ENCODE measurements around the gene CPLANE2.
"Not testable (repeated sequence)": the region's sequence is repeated elsewhere in the genome, so short reads cannot be mapped to it uniquely, and the experiment has no call there.

The CPLANE2 gene

GRCh38 chr1:16210581-16210980 lies 26.4 kb downstream of the CPLANE2 start:
- DNase-seq: no peak

- DNase-seq: peak in 41 of 56 donors; percentile 10 to 76 (median 38)
Observed at GRCh38 chr1:16209847-16210407, 27.1 kb downstream of the CPLANE2 start.

GRCh38 chr1:16209132-16209846 lies 27.7 kb downstream of the CPLANE2 start:
- no peak for DNase-seq

- DNase-seq: no peak
Observed at GRCh38 chr1:16208270-16208987, 28.6 kb downstream of the CPLANE2 start.

DNA sequence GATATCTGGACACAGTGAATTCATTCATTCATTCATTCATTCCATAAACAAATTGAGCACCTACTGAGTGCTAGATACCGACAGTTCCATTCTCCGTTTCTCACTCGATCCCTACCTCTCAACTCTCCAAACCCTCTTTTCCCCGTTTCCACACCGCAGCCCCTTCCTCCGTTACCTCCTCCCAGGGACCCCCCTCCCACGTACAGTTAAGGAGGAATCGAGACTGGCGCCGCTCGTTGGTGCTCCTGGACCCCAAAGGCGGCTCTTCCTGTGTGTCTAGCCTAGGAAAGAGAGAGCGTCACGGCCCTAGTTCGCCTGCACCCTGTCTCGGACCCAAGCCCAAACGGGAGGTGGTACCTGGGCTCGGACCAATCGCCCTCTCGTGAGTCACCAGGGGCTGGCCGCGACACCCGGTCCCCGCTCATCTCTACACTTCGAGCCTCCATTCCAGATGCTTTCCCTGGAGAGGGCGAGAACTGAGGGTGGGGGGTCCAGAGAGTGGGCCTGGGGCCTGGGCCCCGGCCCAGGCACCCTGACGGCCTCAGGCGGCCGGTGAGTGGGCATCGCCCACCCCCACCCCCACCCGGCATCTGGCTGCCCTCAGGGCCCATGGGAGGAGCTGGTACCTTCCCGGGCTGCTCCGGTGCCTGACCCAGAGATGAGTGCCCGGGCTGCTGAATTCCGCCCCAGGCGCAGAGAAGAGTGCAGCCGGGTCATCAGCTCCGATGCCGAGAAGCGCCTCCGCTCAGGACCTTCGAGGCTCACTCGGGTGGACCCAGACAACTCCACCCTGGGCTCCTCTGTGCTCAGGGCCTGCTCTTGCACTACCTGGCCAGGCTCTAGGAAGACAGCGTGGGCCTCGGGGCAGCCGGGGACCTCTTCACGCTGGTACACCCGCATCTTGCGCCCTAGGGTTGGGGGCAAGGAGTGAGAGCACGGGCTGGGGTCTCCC lies 29.4 kb downstream of the CPLANE2 start:
- DNase-seq: no peak

- DNase-seq: peak; percentile 34 to 96 (median 84)
Observed at GRCh38 chr1:16206547-16207317, 30.3 kb downstream of the CPLANE2 start.

GRCh38 chr1:16205891-16206546 lies 31.0 kb downstream of the CPLANE2 start:
- DNase-seq: peak in 2 of 56 donors; percentile 38 to 56

GRCh38 chr1:16205334-16205671 lies 31.7 kb downstream of the CPLANE2 start:
- no peak for DNase-seq

DNA sequence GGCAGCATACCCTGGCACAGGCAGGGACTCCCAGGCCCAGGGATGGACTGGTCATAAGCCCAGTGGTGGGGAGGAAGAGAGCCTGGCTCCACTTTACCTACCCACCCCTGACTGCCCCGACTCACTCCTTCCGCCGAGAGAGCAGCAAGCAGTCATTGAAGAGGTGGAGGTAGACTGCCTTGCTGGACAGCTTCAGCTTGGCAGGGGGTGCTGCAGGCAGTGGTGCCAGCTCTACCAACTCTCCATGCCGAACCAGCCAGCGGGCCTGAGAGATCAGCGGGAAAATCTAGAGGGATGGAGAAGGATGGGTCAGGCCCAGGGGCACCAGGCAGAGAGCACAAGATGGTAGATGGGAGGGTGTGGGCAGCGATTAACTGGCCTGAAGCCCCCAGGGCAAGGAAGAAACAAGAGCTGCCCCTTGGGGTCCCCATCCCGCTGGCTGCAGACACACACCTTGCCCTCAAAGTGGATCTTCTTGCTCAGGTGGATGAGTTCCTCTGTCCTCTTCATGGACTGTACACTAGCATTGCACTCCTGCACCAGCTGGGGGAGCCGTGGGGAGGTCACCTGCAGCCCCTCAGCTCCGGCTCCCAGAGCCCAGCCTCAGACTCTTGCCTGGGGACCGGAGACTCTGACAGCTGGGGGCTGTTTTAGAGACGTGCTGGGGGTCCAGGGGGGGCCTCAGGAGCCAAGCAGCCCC lies 32.2 kb downstream of the CPLANE2 start:
- no peak for DNase-seq

DNA sequence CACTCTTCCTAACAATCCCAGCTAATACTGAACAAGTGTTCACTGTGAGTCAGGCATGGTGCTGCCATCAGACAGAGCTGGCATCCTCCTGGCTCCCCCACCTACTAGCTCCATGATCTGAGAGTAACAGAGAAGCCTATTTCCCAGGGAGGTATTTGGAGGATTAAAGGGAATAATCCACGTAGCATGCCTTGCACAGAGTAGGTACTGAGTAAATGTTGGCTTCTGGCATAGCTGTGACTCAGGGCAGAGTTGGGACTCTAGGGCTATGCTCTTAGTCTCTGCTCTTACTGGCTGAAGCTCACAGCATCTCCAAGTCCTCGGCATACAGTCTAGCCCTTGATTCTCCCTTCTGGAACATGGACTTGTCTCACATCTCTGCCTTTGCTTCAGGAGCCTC lies 32.8 kb downstream of the CPLANE2 start:
- DNase-seq: no peak

GRCh38 chr1:16203550-16203949 lies 33.4 kb downstream of the CPLANE2 start:
- DNase-seq: no peak

- DNase-seq: no peak
Observed at GRCh38 chr1:16202281-16203210, 34.4 kb downstream of the CPLANE2 start.

- DNase-seq: no peak
Observed at GRCh38 chr1:16199700-16200099, 37.3 kb downstream of the CPLANE2 start.

DNA sequence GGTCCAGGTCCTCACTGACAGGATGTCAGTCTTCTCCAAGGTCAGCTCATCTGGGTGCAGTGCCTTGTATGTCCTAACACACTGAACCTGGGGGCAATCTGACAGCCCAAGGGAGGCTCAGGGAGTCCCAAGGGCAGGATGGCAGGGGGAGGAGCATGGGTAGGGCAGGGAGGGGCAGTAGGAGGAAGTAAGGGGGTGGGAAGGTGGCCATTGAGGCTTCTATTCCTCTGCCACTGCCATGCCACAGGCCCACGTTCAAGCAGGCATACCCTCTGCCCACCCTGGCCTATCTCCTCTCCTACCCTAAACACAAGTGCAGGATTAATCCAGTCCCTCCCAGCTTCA lies 37.9 kb downstream of the CPLANE2 start:
- no peak for DNase-seq

DNA sequence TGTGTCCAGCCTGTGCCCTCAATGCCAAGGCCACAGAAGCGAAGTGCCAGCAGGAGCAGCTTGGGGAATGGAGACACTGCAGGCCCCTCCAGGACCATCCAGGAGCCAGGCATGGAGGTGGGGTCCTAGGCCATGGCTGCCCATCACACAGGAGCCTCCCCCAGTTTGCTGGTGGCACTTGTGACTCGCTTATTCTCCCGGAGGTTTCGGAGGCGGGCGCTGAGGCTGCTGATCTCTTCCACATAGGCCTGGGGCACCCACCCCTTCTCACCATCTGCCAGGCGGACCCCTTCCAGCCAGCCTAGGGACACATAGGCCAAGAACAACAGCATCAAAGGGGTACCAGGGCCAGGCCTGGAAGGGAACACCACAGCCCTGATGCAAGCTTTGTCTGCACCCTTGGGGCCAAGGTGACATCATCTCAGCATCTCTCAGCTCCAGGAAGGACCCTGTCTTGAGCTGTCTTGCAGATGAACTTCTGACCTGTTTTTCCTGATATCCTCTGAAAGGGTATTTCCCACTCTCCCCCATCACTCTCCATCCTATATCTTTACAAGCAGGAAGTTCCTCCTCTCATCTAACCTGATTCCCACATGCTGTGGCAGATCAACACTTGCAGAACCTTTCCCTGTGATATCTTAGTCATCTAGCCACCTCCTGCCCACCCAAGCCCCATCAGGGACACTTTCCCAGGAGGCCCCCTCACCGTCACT lies 38.4 kb downstream of the CPLANE2 start:
- DNase-seq: no peak

DNA sequence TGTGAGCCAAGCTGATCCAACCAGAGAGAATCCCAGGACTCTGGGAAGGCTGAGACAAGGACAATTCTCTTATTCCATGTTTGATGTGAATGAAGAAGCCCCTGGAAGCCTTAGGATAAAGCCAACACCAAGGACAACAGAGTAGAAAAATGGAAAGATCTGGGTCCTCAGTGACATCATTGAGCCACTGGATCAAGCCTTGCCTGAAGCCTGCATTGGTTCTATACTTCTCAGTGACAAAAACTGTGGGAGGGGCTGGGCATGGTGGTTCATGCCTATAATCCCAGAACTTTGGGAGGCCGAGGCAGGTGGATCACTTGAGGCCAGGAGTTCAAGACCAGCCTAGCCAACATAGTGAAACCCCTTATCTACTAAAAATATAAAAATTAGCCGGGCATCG lies 40.1 kb downstream of the CPLANE2 start:
- DNase-seq: no peak

DNA sequence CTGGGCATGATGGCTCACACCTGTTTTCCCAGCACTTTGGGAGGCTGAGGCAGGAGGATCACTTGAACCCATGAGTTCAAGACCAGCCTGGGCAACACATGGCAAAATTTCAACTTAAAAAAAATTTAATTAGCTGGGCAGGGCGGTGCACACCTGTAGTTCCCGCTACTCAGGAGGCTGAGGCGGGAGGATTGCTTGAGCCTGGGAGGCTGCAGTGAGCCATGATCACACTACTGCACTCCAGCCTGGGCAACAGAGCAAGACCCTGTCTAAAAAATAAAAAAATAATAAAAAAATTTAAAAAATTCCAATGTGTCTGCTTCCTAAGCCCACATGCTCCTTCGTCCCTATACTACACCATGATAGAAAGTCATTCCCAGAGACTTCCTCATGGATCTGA lies 40.8 kb downstream of the CPLANE2 start:
- not testable (repeated sequence) for DNase-seq

GRCh38 chr1:16195518-16195905 lies 41.5 kb downstream of the CPLANE2 start:
- no peak for DNase-seq

Data from nucleus accumbens (tissue), 56 donors.